ENCODE results near the gene CADM2.

The CADM2 gene

DNA sequence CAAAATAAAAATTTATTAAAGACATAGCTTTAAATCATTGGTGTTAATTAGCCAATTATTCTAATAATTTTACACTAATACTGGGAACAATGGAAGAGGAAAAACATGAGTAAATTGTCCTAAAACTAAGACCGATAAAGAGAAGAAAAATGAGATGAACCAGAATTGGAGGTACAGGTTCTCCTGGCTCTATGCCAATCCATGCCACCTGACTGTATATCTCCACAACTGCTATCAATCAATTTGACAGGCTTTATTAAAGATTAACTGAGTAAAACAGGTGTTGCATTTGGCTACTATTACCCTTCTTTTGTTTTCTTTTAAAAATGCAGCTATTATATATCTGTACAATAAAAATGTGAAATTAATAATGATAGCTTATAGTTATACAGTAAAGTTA is 850.0 kb downstream of the CADM2 start:
- no peak for DNase-seq (ENCODE audit: low read depth)

DNA sequence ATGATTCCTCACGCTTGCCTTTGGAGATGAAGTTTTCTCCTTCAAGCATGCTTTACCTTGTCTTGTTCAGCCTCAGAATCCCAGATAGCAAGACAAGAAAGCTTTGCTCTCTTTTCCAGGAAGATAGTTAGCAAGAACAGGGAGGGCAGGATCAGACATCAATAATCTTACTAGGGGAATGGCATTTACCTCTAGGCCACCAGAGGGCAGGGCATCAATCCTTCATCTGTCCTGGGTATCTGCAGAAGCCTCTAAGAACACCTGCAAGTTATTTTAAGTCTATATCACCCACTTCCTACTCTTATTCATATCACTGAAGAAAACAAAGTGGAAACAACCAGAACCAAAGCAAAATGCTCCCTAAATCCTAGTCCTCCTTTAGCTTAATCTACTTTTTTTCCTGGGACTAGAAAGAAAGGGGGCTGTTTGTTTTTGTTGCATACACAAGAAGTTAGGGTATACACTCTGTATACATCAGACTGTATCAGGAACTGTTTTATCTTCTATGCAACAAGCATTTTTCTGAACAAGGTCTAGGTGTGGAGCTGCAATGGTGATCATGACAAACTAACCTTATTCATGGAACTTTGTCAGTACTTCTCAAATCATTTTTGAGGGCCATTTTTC is 862.5 kb downstream of the CADM2 start:
- no peak for DNase-seq (ENCODE audit: low read depth)

DNA sequence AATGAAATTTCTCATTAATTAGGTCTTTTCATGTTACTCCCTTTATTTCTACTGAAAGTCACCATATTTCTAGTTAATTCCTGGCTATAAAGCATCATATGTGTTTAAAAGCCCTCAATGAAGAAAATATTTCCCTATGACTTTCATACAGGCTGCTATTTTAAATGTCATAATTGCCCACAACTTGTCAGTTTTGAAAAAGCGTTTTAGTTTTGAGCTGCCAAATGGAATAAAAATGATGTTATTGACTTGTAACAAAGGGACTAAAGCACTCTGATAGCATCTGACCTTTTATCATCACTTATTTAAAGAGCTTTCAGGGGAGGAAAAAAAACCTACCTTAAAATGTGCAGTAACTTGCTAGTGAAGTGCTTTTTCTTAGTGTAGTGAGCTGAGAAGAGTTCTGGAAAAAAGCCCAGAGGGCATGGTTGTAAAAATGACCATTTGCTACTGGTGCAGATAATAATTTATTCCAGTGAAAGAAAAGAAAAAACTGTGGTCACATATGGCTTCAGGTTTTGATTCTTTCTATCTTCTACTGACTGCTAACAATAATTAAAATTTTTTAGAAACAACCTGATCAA is 877.2 kb downstream of the CADM2 start:
- no peak for DNase-seq (ENCODE audit: low read depth)

- no peak for DNase-seq (ENCODE audit: low read depth)
These were observed 878.6 kb downstream of the CADM2 start for GRCh38 chr3:85837402-85837801.

- no peak for DNase-seq (ENCODE audit: low read depth)
These were observed 880.1 kb downstream of the CADM2 start for GRCh38 chr3:85838921-85839320.

DNA sequence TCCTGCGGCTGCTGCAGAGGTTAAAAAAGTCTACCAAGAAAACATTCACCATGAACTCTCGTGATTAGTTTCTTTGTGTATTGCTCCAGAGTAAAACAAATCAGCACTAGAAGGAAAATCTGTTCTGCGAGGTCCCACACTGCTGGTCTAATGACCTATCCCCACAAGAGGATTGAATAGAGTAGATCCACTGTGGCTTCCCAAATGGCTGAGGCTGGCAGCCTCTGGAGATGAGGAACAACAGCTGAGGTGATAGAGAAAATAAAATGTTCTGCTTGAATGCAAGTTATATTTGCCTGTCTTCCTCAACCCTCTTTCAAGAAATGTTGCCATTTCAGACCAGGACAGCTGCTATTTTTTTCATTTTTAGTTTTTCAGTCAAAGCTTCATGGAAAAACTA is 883.3 kb downstream of the CADM2 start:
- DNase-seq (ENCODE audit: low read depth): no peak

DNA sequence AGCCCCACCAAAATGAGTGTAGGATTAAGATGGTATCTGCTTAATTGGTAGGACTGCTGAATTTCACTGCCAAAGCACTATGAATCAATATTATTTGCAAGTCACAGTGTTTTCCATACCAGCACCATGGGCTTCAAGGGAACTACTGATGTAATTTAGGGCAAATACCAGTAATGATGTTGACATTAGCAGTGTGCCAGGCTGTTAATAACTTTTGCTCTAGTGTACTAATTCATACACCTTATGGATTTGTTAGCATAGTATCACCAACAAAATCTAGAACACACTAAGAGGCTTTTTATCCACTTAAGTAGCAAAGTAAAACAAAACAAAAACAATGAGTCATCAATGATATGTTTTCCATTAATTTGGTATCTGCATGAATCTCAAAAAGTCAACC is 888.2 kb downstream of the CADM2 start:
- no peak for DNase-seq (ENCODE audit: low read depth)

DNA sequence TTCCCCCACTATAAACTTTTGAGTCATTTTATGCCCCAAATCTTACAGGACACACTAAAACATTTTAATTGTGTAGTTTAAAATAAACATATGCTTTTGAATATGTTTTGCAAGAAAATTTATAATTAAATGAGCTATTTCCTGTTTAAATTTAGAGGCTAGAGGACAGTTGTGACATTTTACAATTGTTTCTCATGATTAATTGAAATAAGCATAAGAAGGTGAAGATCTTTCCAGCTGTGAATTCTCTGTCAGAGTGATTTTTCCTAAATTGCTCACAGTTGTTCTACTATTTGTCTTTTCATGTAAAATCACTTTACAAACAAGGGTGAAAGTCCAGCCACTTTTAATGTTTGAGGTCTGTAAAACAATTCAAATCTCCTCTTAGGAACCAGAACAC is 892.3 kb downstream of the CADM2 start:
- DNase-seq (ENCODE audit: low read depth): no peak

- DNase-seq (ENCODE audit: low read depth): no peak
These were observed 895.0 kb downstream of the CADM2 start for GRCh38 chr3:85853805-85854204.

DNA sequence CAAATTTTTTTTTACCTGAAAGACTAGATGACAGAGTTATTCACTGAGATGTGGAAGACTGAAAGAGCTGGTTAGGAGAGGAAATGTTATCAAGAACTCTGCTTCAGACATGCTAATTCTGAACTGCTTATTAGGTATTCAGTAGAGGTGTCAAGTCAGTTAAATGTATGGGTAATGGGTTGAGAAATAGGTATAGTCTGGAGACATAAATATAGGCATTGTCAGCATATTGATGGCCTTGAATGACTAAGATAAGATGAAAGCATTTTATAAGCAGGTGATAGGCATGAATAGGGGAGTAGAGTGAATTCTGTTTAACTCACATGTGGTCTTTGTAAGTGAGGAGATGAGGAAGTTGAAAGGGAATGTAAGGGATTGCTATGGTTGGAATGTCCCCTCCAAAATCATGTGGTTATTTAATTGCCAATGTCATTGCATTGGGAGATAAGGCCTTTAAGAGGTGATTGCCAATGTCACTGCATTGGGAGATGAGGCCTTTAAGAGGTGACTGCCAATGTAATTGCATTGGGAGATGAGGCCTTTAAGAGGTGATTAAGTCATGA is 904.2 kb downstream of the CADM2 start:
- DNase-seq (ENCODE audit: low read depth): no peak

- no peak for DNase-seq (ENCODE audit: low read depth)
These were observed 906.1 kb downstream of the CADM2 start for GRCh38 chr3:85864896-85865295.

- DNase-seq (ENCODE audit: low read depth): no peak
These were observed 908.3 kb downstream of the CADM2 start for GRCh38 chr3:85867072-85867471.

- DNase-seq (ENCODE audit: low read depth): no peak
These were observed 916.8 kb downstream of the CADM2 start for GRCh38 chr3:85875589-85875988.

DNA sequence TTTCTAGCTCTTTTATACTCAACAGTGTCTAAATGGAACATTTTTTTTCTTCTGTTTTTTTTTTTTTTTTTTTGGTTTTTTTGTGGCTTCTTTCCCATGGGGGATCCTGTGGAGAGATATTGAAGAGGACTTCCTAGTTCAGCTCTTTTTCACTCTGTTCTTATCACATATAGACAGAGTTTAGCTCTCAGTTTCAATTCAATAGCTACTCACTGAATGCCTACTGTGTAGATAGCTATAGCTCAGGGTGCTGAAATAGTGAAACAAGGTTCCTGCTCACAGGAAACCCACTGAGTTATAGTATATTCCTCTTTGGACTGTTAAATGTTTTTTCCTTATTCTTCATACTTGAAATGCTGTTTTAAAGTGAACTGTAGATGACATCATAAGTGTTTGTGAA is 918.8 kb downstream of the CADM2 start:
- no peak for DNase-seq (ENCODE audit: low read depth)

- no peak for DNase-seq (ENCODE audit: low read depth)
These were observed 923.1 kb downstream of the CADM2 start for GRCh38 chr3:85881833-85882393.

- no peak for DNase-seq (ENCODE audit: low read depth)
These were observed 931.3 kb downstream of the CADM2 start for GRCh38 chr3:85890043-85890555.

DNA sequence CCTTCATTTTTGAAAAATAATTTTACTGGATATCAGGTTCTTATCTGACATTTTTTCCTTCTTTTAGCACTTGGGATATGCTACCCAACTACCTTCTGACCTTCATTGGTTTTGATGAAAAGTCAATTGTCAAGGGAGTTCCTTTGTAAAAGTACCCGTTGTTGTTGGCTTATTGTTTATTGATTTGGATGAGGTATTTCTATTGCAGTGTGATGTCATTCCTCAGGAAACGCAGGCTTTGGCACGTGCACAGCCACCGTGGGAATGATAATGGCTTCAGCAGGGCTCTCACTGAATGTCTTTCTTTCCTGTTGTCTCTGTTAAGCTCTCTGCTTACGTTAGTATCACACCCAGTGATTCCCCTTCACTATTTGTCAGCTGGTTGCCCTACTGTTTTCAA is 944.6 kb downstream of the CADM2 start:
- DNase-seq (ENCODE audit: low read depth): no peak

DNA sequence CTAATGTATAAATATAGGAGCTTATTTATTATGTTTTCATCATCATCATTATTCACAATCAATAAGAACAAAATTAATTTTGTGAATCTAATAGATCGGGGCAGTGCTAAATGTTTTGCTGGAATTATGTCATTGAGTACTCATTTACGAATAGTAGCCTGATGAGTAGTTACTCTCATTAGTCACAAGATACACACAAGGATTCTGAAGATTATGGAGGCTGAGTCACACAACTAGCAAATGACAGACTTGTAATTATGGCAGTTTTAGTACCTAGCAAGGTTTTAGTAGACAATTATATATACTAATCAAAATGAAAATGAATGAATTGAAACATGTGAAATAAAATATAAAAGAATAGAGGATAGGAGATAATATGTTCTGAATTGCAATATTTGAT is 954.2 kb downstream of the CADM2 start:
- DNase-seq (ENCODE audit: low read depth): no peak

DNA sequence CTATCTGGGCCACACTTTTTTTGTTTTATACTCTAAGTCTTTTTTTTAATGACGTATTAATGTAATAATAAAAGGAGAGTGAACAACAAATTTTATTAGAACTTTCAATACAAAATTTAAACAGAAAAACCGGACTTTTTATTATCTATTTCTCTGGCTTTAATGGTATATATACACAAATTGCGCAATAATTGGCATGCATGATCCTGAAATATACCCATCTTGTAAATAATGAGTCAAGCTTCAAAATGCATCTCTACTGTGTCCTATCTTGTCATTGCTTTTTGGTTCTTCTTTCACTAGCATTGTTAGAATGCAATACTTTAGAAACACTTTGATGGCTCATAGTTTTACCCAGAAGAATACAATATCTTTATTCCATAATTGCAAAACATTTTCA is 963.6 kb downstream of the CADM2 start:
- no peak for DNase-seq (ENCODE audit: low read depth)

DNA sequence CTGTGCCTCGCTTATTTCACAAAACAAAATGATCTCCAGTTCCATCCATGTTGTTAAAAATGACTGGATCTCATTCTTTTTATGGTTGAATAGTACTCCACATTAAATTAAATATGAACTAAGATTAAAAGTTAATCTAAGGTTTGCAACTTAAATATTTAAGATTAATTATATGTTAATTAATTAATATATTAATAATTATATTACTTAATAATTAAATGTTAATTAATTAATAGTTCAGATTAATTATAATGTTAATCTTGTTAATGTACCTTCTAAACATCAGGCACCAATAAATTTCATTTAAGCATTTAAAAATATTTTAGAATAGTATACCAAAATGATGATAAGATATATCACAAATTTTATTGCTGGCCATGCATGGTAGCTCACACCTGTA is 971.9 kb downstream of the CADM2 start:
- DNase-seq (ENCODE audit: low read depth): no peak

DNA sequence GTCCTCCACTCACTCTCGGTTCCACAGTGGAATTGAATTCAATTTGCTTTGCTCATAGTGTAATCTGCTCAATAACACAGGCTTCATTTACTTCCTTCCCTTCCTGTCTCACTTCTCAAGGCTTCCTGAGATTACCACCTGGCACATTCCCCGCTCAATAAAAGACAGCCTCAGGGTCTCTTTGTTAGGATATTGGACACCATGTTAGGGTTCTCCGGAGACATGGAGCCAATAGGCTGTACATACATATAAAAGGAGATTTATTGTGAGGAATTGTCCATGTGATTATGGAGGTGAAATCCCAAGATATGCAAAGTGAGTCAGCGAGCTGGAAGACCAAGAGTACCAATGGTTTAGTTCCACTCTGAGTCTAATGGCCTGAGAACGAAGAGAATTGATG is 974.5 kb downstream of the CADM2 start:
- no peak for DNase-seq (ENCODE audit: low read depth)

GRCh38 chr3:85935171-85935570 is 976.4 kb downstream of the CADM2 start:
- DNase-seq (ENCODE audit: low read depth): no peak

DNA sequence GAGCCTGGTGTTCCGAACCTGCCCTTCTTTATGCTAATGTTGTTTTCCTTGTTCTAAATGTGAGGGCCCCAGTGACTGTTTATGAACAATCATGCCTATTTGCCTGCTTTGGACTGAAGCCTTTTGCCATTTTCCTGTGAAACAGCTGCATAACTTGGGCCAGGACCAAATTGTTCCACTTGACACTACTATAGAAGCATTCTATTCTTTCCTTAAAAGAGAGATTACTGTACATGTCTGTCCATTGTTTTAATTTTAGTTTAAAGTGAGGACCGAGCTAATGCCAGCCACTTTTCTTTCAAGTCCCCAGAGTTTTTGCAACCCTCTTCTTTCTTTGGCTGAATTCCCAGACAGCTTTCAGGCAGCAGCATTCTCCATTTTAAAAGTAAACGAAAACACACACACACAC is 980.3 kb downstream of the CADM2 start:
- no peak for DNase-seq (ENCODE audit: low read depth)

- DNase-seq (ENCODE audit: low read depth): no peak
These were observed 991.6 kb downstream of the CADM2 start for GRCh38 chr3:85950435-85950834.
